IMR-90 (cell line): ENCODE measurements around the gene SPACDR. TPM values are rescaled to one million over a fixed set of nuclear protein-coding genes. Genes with fewer than 3 reads are reported as not detected.

Experiments used
- ATAC-seq: fragments of 200-7000 bp; cut with Tn5 transposase; 2 replicates; pipeline ENCODE4 v1.9.1; 2020; ENCODE audit warnings: low read depth, mild to moderate bottlenecking, moderate library complexity
- BruUV-seq: library from RNA; stranded (reverse); fragments of 400-500 nt; replicated peaks from 2 replicates; lab custom pipeline; 2021; lab: Mats Ljungman, UMichigan
- CTCF ChIA-PET: fragments of 300-600 bp; formaldehyde crosslinking; extraction: SDS; loops from one replicate; lab custom pipeline; 2021; ENCODE audit warnings: antibody characterized with exemption; lab: Yijun Ruan, JAX
- POLR2A ChIA-PET: fragments of 300-600 bp; sonication (Branson Sonifier 250); formaldehyde crosslinking; loops from one replicate; lab custom pipeline; 2022; ENCODE audit warnings: antibody characterized with exemption; ENCODE audit not compliant: unreplicated experiment; lab: Charles Lee
- DNase-seq: peaks from one replicate; pipeline ENCODE4 v3.0.0; 2013
- H2AFZ ChIP-seq: replicated peaks from 2 replicates; pipeline ENCODE3; 2013; ENCODE audit warnings: low read length, mild to moderate bottlenecking; ENCODE audit not compliant: poor library complexity
- H2AK5ac ChIP-seq: 2 replicates; pipeline ENCODE4 v1.6.1; 2013; ENCODE audit warnings: low read depth, low read length, inconsistent platforms
- H2AK9ac ChIP-seq: replicated peaks from 2 replicates; pipeline ENCODE3; 2013; ENCODE audit warnings: mild to moderate bottlenecking, low read depth, low read length, moderate library complexity; ENCODE audit not compliant: poor library complexity
- H2BK120ac ChIP-seq: 2 replicates; pipeline ENCODE4 v1.6.1; 2013; ENCODE audit warnings: low read depth, low read length, inconsistent platforms
- H2BK15ac ChIP-seq: 3 replicates; pipeline ENCODE4 v1.6.1; 2013; ENCODE audit warnings: low read depth, low read length, inconsistent platforms
- H2BK20ac ChIP-seq: 2 replicates; pipeline ENCODE4 v1.6.1; 2013; ENCODE audit warnings: low read depth, mild to moderate bottlenecking, inconsistent platforms, low read length, moderate library complexity
- H2BK5ac ChIP-seq: 2 replicates; pipeline ENCODE4 v1.6.1; 2013; ENCODE audit warnings: mild to moderate bottlenecking, low read depth, low read length, inconsistent platforms; ENCODE audit not compliant: poor library complexity, severe bottlenecking
- H3K14ac ChIP-seq: replicated peaks from 2 replicates; pipeline ENCODE4 v1.6.1; 2013; ENCODE audit warnings: low read depth, low read length, inconsistent platforms
- H3K18ac ChIP-seq: 2 replicates; pipeline ENCODE4 v1.6.1; 2013; ENCODE audit warnings: low read depth, low read length, control low read depth
- H3K23ac ChIP-seq: 2 replicates; pipeline ENCODE4 v1.6.1; 2013; ENCODE audit warnings: low read depth, low read length, inconsistent platforms
- H3K27ac ChIP-seq: 2 replicates; pipeline ENCODE4 v1.5.1; 2013; ENCODE audit warnings: mild to moderate bottlenecking, control low read depth, low read length; ENCODE audit not compliant: insufficient read depth
- H3K27me3 ChIP-seq: 2 replicates; pipeline ENCODE4 v1.6.1; 2013; ENCODE audit warnings: low read length; ENCODE audit not compliant: control insufficient read depth, insufficient read depth
- H3K36me3 ChIP-seq: 2 replicates; pipeline ENCODE4 v1.6.1; 2013; ENCODE audit warnings: low read length, mixed read lengths; ENCODE audit not compliant: control insufficient read depth, insufficient read depth
- H3K4ac ChIP-seq: 2 replicates; pipeline ENCODE4 v1.6.1; 2013; ENCODE audit warnings: low read depth, low read length, inconsistent platforms
- H3K4me1 ChIP-seq: 2 replicates; pipeline ENCODE4 v1.6.1; 2013; ENCODE audit warnings: low read length, mixed read lengths; ENCODE audit not compliant: control insufficient read depth, insufficient read depth
- H3K4me2 ChIP-seq: 2 replicates; pipeline ENCODE4 v1.6.1; 2013; ENCODE audit warnings: low read depth, mild to moderate bottlenecking, control low read depth, low read length, moderate library complexity
- H3K4me3 ChIP-seq: 2 replicates; pipeline ENCODE4 v1.5.1; 2013; ENCODE audit warnings: low read depth, mild to moderate bottlenecking, control low read depth, low read length, moderate library complexity; ENCODE audit not compliant: insufficient read depth
- H3K56ac ChIP-seq: 2 replicates; pipeline ENCODE4 v1.6.1; 2013; ENCODE audit warnings: low read length, inconsistent platforms; ENCODE audit not compliant: insufficient read depth; ENCODE audit errors: extremely low read depth
- H3K79me1 ChIP-seq, 2 experiments: 2 replicates each; pipeline ENCODE4 v1.6.1; 2013; ENCODE audit warnings: low read length in 2 of 2, inconsistent platforms in 1 of 2, low read depth in 1 of 2
- H3K9ac ChIP-seq: 2 replicates; pipeline ENCODE4 v1.6.1; 2013; ENCODE audit warnings: low read depth, low read length, control low read depth
- H3K9me1 ChIP-seq: 2 replicates; pipeline ENCODE4 v1.6.1; 2013; ENCODE audit warnings: low read length, inconsistent platforms; ENCODE audit not compliant: insufficient read depth
- H3K9me3 ChIP-seq: 2 replicates; pipeline ENCODE4 v1.6.1; 2013; ENCODE audit warnings: low read length; ENCODE audit not compliant: control insufficient read depth, insufficient read depth
- H4K20me1 ChIP-seq: 2 replicates; pipeline ENCODE4 v1.6.1; 2013; ENCODE audit warnings: low read length, inconsistent platforms; ENCODE audit not compliant: insufficient read depth
- H4K5ac ChIP-seq: 2 replicates; pipeline ENCODE4 v1.6.1; 2013; ENCODE audit warnings: mild to moderate bottlenecking, low read depth, low read length, control low read depth
- H4K8ac ChIP-seq, 2 experiments: 2 replicates each; pipeline ENCODE4 v1.6.1; 2013; ENCODE audit warnings: low read depth in 2 of 2, low read length in 2 of 2, control low read depth in 1 of 2, inconsistent platforms in 1 of 2
- H4K91ac ChIP-seq: 2 replicates; pipeline ENCODE4 v1.6.1; 2013; ENCODE audit warnings: low read depth, low read length, inconsistent platforms; ENCODE audit not compliant: insufficient read depth
- BHLHE40 ChIP-seq: fragments of 150-350 bp; IDR thresholded peaks from 2 replicates; pipeline ENCODE4 v1.6.1; 2016; ENCODE audit warnings: mild to moderate bottlenecking, low read depth, low read length
- CEBPB ChIP-seq: IDR thresholded peaks from 2 replicates; pipeline ENCODE4 v1.6.1; 2012; ENCODE audit warnings: low read depth, low read length, improper control_type of control experiment
- CHD1 ChIP-seq: IDR thresholded peaks from 2 replicates; pipeline ENCODE4 v1.6.1; 2012; ENCODE audit warnings: low read depth, low read length, improper control_type of control experiment
- FOS ChIP-seq: fragments of 150-350 bp; IDR thresholded peaks from 2 replicates; pipeline ENCODE4 v1.6.1; 2016; ENCODE audit warnings: low read depth, low read length
- MAFK ChIP-seq: IDR thresholded peaks from 2 replicates; pipeline ENCODE4 v1.6.1; 2012; ENCODE audit warnings: low read depth, low read length, improper control_type of control experiment
- MAZ ChIP-seq: IDR thresholded peaks from 2 replicates; pipeline ENCODE4 v1.6.1; 2012; ENCODE audit warnings: low read depth, mild to moderate bottlenecking, low read length, improper control_type of control experiment, moderate library complexity, borderline replicate concordance
- MXI1 ChIP-seq: IDR thresholded peaks from 2 replicates; pipeline ENCODE4 v1.6.1; 2012; ENCODE audit warnings: low read depth, mild to moderate bottlenecking, low read length, moderate library complexity, borderline replicate concordance
- NFE2L2 ChIP-seq: fragments of 150-350 bp; IDR thresholded peaks from 2 replicates; pipeline ENCODE4 v1.6.1; 2016; ENCODE audit warnings: low read depth, mild to moderate bottlenecking, low read length
- POLR2A ChIP-seq: IDR thresholded peaks from 2 replicates; pipeline ENCODE4 v1.6.1; 2012; ENCODE audit warnings: mild to moderate bottlenecking, low read depth, low read length
- RAD21 ChIP-seq: IDR thresholded peaks from 2 replicates; pipeline ENCODE4 v1.6.1; 2012; ENCODE audit warnings: low read length, improper control_type of control experiment
- RCOR1 ChIP-seq: IDR thresholded peaks from 2 replicates; pipeline ENCODE4 v1.6.1; 2012; ENCODE audit warnings: mild to moderate bottlenecking, low read length, improper control_type of control experiment; ENCODE audit not compliant: insufficient replicate concordance
- RFX5 ChIP-seq: IDR thresholded peaks from 2 replicates; pipeline ENCODE4 v1.8.0; 2012; ENCODE audit warnings: low read depth, mild to moderate bottlenecking, low read length, moderate library complexity
- SMC3 ChIP-seq: fragments of 150-350 bp; IDR thresholded peaks from 2 replicates; pipeline ENCODE4 v1.6.1; 2016; ENCODE audit warnings: low read depth, mild to moderate bottlenecking, antibody characterized with exemption, low read length, moderate library complexity
- WGBS, 2 experiments: methylation state at CpG; one replicate each; pipeline versions ENCODE4 v1.1.5 to v1.1.7; 2013; ENCODE audit warnings: missing lambda C conversion rate in 2 of 2; ENCODE audit not compliant: insufficient read length in 1 of 2; ENCODE audit errors: extremely low coverage in 2 of 2; 5-methylcytosine and 5-hydroxymethylcytosine counted together
- dilution Hi-C: fragments of 300-500 bp; cut with HindIII; formaldehyde crosslinking; loops from one replicate; pipeline ENCODE4 v1.14.3; 2018; ENCODE audit warnings: low sequenced_read_pairs; ENCODE audit not compliant: unreplicated experiment
- in situ Hi-C: fragments of 300-500 bp; cut with MboI; formaldehyde crosslinking; loops from 3 replicates; pipeline ENCODE4 v1.14.3; 2019; ENCODE audit warnings: low sequenced_read_pairs, inconsistent platforms, mixed read lengths
- intact Hi-C: fragments of 100-400 bp; cut with micrococcal nuclease; formaldehyde crosslinking; loops from 2 replicates; pipeline ENCODE4 v1.10.0; 2022
- polyA plus RNA-seq, 3 experiments: library from polyadenylated mRNA; depleted of rRNA; stranded (reverse); fragments of >200 nt; gene quantifications; 2 replicates each; pipeline ENCODE4 v1.2.3, GENCODE V29; 2012; ENCODE audit warnings: low replicate concordance in 1 of 3
- total RNA-seq: library from RNA; depleted of rRNA; stranded (reverse); fragments of >200 nt; gene quantifications from 2 replicates; pipeline ENCODE4 v1.2.3, GENCODE V29; 2012
- TF ChIP-seq, protein P1 (sequence below): fragments of 150-350 bp; IDR thresholded peaks from 2 replicates; pipeline ENCODE4 v1.6.1; 2017; ENCODE audit warnings: mild to moderate bottlenecking, antibody characterized with exemption, low read length, low read depth
- TF ChIP-seq, protein P2 (sequence below): conservative IDR thresholded peaks from 2 replicates; pipeline ENCODE4 v1.5.1; 2012; ENCODE audit warnings: mild to moderate bottlenecking, low read depth, low read length, improper control_type of control experiment
- TF ChIP-seq, protein P3 (sequence below): fragments of 150-350 bp; IDR thresholded peaks from 2 replicates; pipeline ENCODE4 v1.6.1; 2016; ENCODE audit warnings: low read depth, mild to moderate bottlenecking, low read length, moderate library complexity, borderline replicate concordance

Gene SPACDR
- total and polyA plus RNA-seq, 2 of the 4 experiments (the other 2 are of a cell fraction), result 0.54 to 2.1 TPM

DNA sequence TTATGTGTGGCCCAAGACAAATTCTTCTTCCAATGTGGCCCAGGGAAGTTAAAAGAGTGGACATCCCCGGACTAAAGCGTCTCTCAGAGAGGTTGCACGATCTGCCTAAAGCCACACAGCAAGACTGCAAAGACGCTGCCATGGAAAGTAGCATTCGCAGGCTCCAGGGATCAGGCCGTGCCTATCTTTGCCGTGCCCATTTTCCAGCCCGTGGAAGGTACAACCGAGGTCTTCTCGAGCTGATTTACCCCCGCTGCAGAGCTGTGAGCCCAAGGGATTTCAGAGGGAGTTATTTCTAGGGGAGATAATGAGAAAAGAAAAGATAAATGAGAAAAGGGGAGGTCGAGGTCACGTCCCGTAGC, 18.6 kb upstream of the SPACDR start:
- Histone ChIP-seq H3K27me3 (no peaks in the 10 kb centered on the region), H2BK15ac (no peak overlapping the region), H4K5ac (no peak overlapping the region), H2AK5ac (0 out of 2 replicates have a peak overlapping the region, but pooled peaks have one; percentile 67), H3K18ac (no peak overlapping the region), H3K4ac (0 out of 2 replicates have a peak overlapping the region, but pooled peaks have one; percentile 40), H3K4me2 (peak overlapping the region; percentile 90), H3K9me1 (no peaks in the 10 kb centered on the region), H2AK9ac (peak overlapping the region; percentile 90), H4K20me1 (peaks cover 3% of the 10 kb centered on the region; the same call in 1 of the 2 replicates), H3K27ac (no peak overlapping the region), H2BK5ac (no peak overlapping the region), H2AFZ (peak overlapping the region; percentile 96), H3K79me1 (0 out of 4 replicates have a peak, but pooled peaks cover 0 to 9% of the 10 kb centered on the region in 2 experiments), H2BK120ac (no peak overlapping the region), H3K9ac (peak overlapping the region; percentile 43), H3K4me1 (peaks cover 5% of the 10 kb centered on the region), H4K8ac (peak overlapping the region in 1 of 2 experiments; percentile 57; a peak in 1 of 4 replicates), H4K91ac (no peak overlapping the region), H3K36me3 (no peaks in the 10 kb centered on the region), H3K56ac (no peak overlapping the region), H2BK20ac (no peak overlapping the region), H3K23ac (no peak overlapping the region), H3K14ac (no peak overlapping the region), H3K9me3 (no peaks in the 10 kb centered on the region), H3K4me3 (peak overlapping the region; percentile 73)
- in situ Hi-C loops (loop anchor here (5.0 kb wide), 1 partner anchor 60 kb away; no protein-coding TSS in a partner anchor), intact Hi-C loops (no loop called here), dilution Hi-C loops (no loop called here)
- ChIA-PET POLR2A (interaction anchor here (0.6 kb wide), 1 partner anchor 106 kb away, joined by 5 read pairs; no protein-coding TSS in a partner anchor), CTCF (interaction anchor here (0.6 to 1.3 kb wide), 6 partner anchors 14 to 77 kb away, joined by 3 to 5 read pairs (median 4); partner anchors contain the start of gene AGFG2)
- TF ChIP-seq RFX5, result no peak
- TF ChIP-seq, protein P1, sequence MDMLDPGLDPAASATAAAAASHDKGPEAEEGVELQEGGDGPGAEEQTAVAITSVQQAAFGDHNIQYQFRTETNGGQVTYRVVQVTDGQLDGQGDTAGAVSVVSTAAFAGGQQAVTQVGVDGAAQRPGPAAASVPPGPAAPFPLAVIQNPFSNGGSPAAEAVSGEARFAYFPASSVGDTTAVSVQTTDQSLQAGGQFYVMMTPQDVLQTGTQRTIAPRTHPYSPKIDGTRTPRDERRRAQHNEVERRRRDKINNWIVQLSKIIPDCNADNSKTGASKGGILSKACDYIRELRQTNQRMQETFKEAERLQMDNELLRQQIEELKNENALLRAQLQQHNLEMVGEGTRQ, result no peak
- no peak for TF ChIP-seq BHLHE40
- no peak for TF ChIP-seq POLR2A
- TF ChIP-seq MXI1, result no peak
- no peak for TF ChIP-seq RAD21
- TF ChIP-seq CHD1, result no peak
- no peak for TF ChIP-seq FOS
- no peak for TF ChIP-seq SMC3
- TF ChIP-seq, protein P2, sequence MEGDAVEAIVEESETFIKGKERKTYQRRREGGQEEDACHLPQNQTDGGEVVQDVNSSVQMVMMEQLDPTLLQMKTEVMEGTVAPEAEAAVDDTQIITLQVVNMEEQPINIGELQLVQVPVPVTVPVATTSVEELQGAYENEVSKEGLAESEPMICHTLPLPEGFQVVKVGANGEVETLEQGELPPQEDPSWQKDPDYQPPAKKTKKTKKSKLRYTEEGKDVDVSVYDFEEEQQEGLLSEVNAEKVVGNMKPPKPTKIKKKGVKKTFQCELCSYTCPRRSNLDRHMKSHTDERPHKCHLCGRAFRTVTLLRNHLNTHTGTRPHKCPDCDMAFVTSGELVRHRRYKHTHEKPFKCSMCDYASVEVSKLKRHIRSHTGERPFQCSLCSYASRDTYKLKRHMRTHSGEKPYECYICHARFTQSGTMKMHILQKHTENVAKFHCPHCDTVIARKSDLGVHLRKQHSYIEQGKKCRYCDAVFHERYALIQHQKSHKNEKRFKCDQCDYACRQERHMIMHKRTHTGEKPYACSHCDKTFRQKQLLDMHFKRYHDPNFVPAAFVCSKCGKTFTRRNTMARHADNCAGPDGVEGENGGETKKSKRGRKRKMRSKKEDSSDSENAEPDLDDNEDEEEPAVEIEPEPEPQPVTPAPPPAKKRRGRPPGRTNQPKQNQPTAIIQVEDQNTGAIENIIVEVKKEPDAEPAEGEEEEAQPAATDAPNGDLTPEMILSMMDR, result no peak
- TF ChIP-seq RCOR1, result no peak
- TF ChIP-seq MAFK, result no peak
- TF ChIP-seq, protein P3, sequence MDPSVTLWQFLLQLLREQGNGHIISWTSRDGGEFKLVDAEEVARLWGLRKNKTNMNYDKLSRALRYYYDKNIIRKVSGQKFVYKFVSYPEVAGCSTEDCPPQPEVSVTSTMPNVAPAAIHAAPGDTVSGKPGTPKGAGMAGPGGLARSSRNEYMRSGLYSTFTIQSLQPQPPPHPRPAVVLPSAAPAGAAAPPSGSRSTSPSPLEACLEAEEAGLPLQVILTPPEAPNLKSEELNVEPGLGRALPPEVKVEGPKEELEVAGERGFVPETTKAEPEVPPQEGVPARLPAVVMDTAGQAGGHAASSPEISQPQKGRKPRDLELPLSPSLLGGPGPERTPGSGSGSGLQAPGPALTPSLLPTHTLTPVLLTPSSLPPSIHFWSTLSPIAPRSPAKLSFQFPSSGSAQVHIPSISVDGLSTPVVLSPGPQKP, result no peak
- TF ChIP-seq MAZ, result no peak
- TF ChIP-seq CEBPB, result no peak
- TF ChIP-seq NFE2L2, result no peak
- 50% methylated on average over 12 of the region's 14 CpGs; no CpG with 5 or more reads in 1 of the 2 experiments for whole genome bisulfite sequencing, 2 experiments
- ATAC-seq (no peak), DNase-seq (no peak)
- BruUV-seq, result no TSS peak
